GM12878 (cell line): ENCODE data around the gene NME7. TPM values are rescaled to one million over a fixed set of nuclear protein-coding genes. Genes with fewer than 3 reads are reported as not detected.

ENCODE experiments used
- ATAC-seq: fragments of 200-7000 bp; cut with Tn5 transposase; 3 replicates; pipeline ENCODE4 v1.9.1; 2020; ENCODE audit warnings: mild to moderate bottlenecking, moderate library complexity
- BruUV-seq: library from RNA; stranded (reverse); fragments of 400-500 nt; replicated peaks from 2 replicates; lab custom pipeline; 2021; lab: Mats Ljungman, UMichigan
- CTCF ChIA-PET: fragments of 300-600 bp; sonication (Branson Sonifier 250); formaldehyde crosslinking; extraction: SDS; loops from one replicate; lab custom pipeline; 2021; ENCODE audit warnings: inconsistent platforms; lab: Yijun Ruan, JAX
- POLR2A ChIA-PET: fragments of 350-600 bp; formaldehyde crosslinking; extraction: SDS; loops from one replicate; lab custom pipeline; 2021; ENCODE audit warnings: inconsistent platforms; lab: Charles Lee
- RAD21 ChIA-PET: fragments of 300-600 bp; sonication (Branson Sonifier 250); formaldehyde crosslinking; loops from one replicate; lab custom pipeline; 2023; ENCODE audit warnings: antibody characterized with exemption; ENCODE audit not compliant: unreplicated experiment; lab: Charles Lee
- SMC1A ChIA-PET: fragments of 300-600 bp; sonication (Branson Sonifier 250); formaldehyde crosslinking; loops from one replicate; lab custom pipeline; 2023; ENCODE audit not compliant: unreplicated experiment, uncharacterized antibody; lab: Charles Lee
- DNase-seq: peaks from one replicate; pipeline ENCODE4 v3.0.0-alpha.2; 2011; ENCODE audit warnings: low read depth, low spot score
- FAIRE-seq: peaks from 3 replicates; lab custom pipeline; 2011; peaks lifted over from hg19 to GRCh38; lab: Jason Lieb, UNC
- H2AFZ ChIP-seq: 2 replicates; pipeline ENCODE4 v1.6.0; 2011; ENCODE audit warnings: low read depth, low read length, control low read depth; ENCODE audit not compliant: control insufficient read depth
- H3K27ac ChIP-seq: 2 replicates; pipeline ENCODE4 v1.5.1; 2011; ENCODE audit warnings: control low read depth; ENCODE audit not compliant: control insufficient read depth, insufficient read depth
- H3K27me3 ChIP-seq, 2 experiments: replicated peaks in 1 of 2; 2 replicates each; pipeline versions ENCODE4 v1.6.0 to v1.6.1; 2011; ENCODE audit warnings: low read length in 1 of 2; ENCODE audit not compliant: control insufficient read depth in 2 of 2, insufficient read depth in 2 of 2
- H3K36me3 ChIP-seq, 2 experiments: 2 replicates each; pipeline ENCODE4 v1.5.1; 2011; ENCODE audit warnings: low read length in 1 of 2; ENCODE audit not compliant: control insufficient read depth in 2 of 2, insufficient read depth in 2 of 2
- H3K4me1 ChIP-seq: 2 replicates; pipeline ENCODE4 v1.6.1; 2011; ENCODE audit warnings: mild to moderate bottlenecking, low read length, moderate library complexity, mixed read lengths; ENCODE audit not compliant: control insufficient read depth, insufficient read depth
- H3K4me2 ChIP-seq: 2 replicates; pipeline ENCODE4 v1.6.0; 2011; ENCODE audit warnings: control low read depth; ENCODE audit not compliant: control insufficient read depth, insufficient read depth
- H3K4me3 ChIP-seq: fragments of 200-600 bp; sonication (generic); 2 replicates; pipeline ENCODE4 v1.5.1; 2016
- H3K79me2 ChIP-seq: 2 replicates; pipeline ENCODE4 v1.6.0; 2011; ENCODE audit warnings: low read length; ENCODE audit not compliant: control insufficient read depth, insufficient read depth
- H3K9ac ChIP-seq: 2 replicates; pipeline ENCODE4 v1.8.0; 2011; ENCODE audit warnings: low read length, control low read depth, mixed read lengths; ENCODE audit not compliant: control insufficient read depth, insufficient read depth
- H3K9me3 ChIP-seq: replicated peaks from 3 replicates; pipeline ENCODE4 v1.5.1; 2011; ENCODE audit warnings: mild to moderate bottlenecking, low read length; ENCODE audit not compliant: control insufficient read depth, insufficient read depth
- H4K20me1 ChIP-seq: 2 replicates; pipeline ENCODE4 v1.6.0; 2011; ENCODE audit not compliant: control insufficient read depth, insufficient read depth
- CREB1 ChIP-seq: IDR thresholded peaks from 2 replicates; pipeline ENCODE4 v1.6.1; 2012; ENCODE audit warnings: low read depth, mild to moderate bottlenecking, inconsistent platforms
- FOXK2 ChIP-seq: fragments of 450-650 bp; IDR thresholded peaks from 2 replicates; pipeline ENCODE4 v1.6.1; 2017; ENCODE audit warnings: mild to moderate bottlenecking, moderate library complexity
- HDAC6 ChIP-seq: fragments of 200-600 bp; sonication (generic); IDR thresholded peaks from one replicate; pipeline ENCODE4 v1.8.0; 2017; ENCODE audit warnings: antibody characterized with exemption; ENCODE audit not compliant: unreplicated experiment
- IRF4 ChIP-seq: IDR thresholded peaks from 2 replicates; pipeline ENCODE4 v1.6.1; 2011; ENCODE audit warnings: low read depth, low read length
- JUND ChIP-seq: IDR thresholded peaks from 2 replicates; pipeline ENCODE4 v1.6.1; 2012; ENCODE audit warnings: low read depth, mild to moderate bottlenecking, low read length, improper control_type of control experiment, moderate library complexity
- MEF2B ChIP-seq: fragments of 450-650 bp; IDR thresholded peaks from 2 replicates; pipeline ENCODE4 v1.6.1; 2018; ENCODE audit warnings: mild to moderate bottlenecking, moderate library complexity; ENCODE audit not compliant: partially characterized antibody, poor library complexity, severe bottlenecking
- MLLT1 ChIP-seq: fragments of 450-650 bp; IDR thresholded peaks from 2 replicates; pipeline ENCODE4 v1.6.1; 2016; ENCODE audit warnings: mild to moderate bottlenecking
- NFYA ChIP-seq: IDR thresholded peaks from 2 replicates; pipeline ENCODE4 v1.6.1; 2011; ENCODE audit warnings: low read depth, mild to moderate bottlenecking, low read length, improper control_type of control experiment, borderline replicate concordance
- NR2C1 ChIP-seq: fragments of 450-650 bp; IDR thresholded peaks from 2 replicates; pipeline ENCODE4 v1.6.1; 2017; ENCODE audit warnings: antibody characterized with exemption, mild to moderate bottlenecking, moderate library complexity
- PAX8 ChIP-seq: fragments of 450-650 bp; IDR thresholded peaks from 2 replicates; pipeline ENCODE4 v1.6.1; 2017; ENCODE audit warnings: mild to moderate bottlenecking, moderate library complexity
- POU2F2 ChIP-seq: IDR thresholded peaks from 3 replicates; pipeline ENCODE4 v1.6.1; 2011; ENCODE audit warnings: low read depth, mild to moderate bottlenecking, low read length, borderline replicate concordance
- PRDM15 ChIP-seq: fragments of 450-650 bp; formaldehyde crosslinking; IDR thresholded peaks from 2 replicates; pipeline ENCODE4 v1.4.0; 2020; ENCODE audit warnings: mild to moderate bottlenecking, moderate library complexity
- RB1 ChIP-seq: fragments of 450-650 bp; formaldehyde crosslinking; IDR thresholded peaks from 2 replicates; pipeline ENCODE4 v1.6.1; 2017; ENCODE audit warnings: mild to moderate bottlenecking, borderline replicate concordance
- SP1 ChIP-seq: IDR thresholded peaks from one replicate; pipeline ENCODE4 v1.6.1; 2011; ENCODE audit warnings: low read depth, low read length
- TBL1XR1 ChIP-seq: IDR thresholded peaks from 2 replicates; pipeline ENCODE4 v1.6.1; 2012; ENCODE audit warnings: low read depth, low read length, improper control_type of control experiment
- TCF12 ChIP-seq: IDR thresholded peaks from 2 replicates; pipeline ENCODE4 v1.6.1; 2011; ENCODE audit warnings: low read depth, mild to moderate bottlenecking, low read length
- WGBS: methylation state at CpG from one replicate; pipeline ENCODE4 v1.1.6; 2016; ENCODE audit warnings: low lambda C conversion rate; ENCODE audit not compliant: insufficient replicate concordance, insufficient coverage; ENCODE audit errors: missing lambda C conversion rate; 5-methylcytosine and 5-hydroxymethylcytosine counted together
- in situ Hi-C: fragments of 300-500 bp; cut with MboI; formaldehyde crosslinking; loops from 9 replicates; pipeline ENCODE4 v1.14.3; 2018; ENCODE audit warnings: mixed read lengths
- intact Hi-C: fragments of 100-400 bp; cut with micrococcal nuclease; formaldehyde crosslinking; loops from one replicate; pipeline ENCODE4 v1.14.2; 2022; ENCODE audit not compliant: unreplicated experiment
- polyA plus RNA-seq, 11 experiments: library from polyadenylated mRNA; depleted of rRNA in 4 of 11; unstranded in 6 of 11; stranded (reverse) in 5 of 11; fragments of >200 nt; fragmentation: Nextera tagmentation in 4 of 11; fragmentation: Illumina TruSeq in 1 of 11; extraction: Ambion mirVana in 4 of 11; extraction: Trizol in 1 of 11; gene quantifications; 1 replicate in 1 of 11; 2 replicates in 10 of 11; pipeline versions ENCODE4 v1.2.1 to v1.2.3, GENCODE V29; 2011 to 2016; ENCODE audit warnings: inconsistent platforms in 2 of 11, missing spikeins in 2 of 11, low read depth in 1 of 11
- total RNA-seq, 4 experiments: library from RNA; depleted of rRNA in 3 of 4; stranded (reverse); fragments of >200 nt in 3 of 4; fragmentation: Illumina TruSeq in 1 of 4; extraction: Trizol in 1 of 4; gene quantifications; 2 replicates each; pipeline versions ENCODE4 v1.2.1 to v1.2.3, GENCODE V29; 2013 to 2021

Gene NME7
- total and polyA plus RNA-seq, 10 of the 15 experiments (the other 5 are each of a cell fraction or from before 2014, with no cell fraction given) = 1.5 to 15.6 (median 7.2) TPM

DNA sequence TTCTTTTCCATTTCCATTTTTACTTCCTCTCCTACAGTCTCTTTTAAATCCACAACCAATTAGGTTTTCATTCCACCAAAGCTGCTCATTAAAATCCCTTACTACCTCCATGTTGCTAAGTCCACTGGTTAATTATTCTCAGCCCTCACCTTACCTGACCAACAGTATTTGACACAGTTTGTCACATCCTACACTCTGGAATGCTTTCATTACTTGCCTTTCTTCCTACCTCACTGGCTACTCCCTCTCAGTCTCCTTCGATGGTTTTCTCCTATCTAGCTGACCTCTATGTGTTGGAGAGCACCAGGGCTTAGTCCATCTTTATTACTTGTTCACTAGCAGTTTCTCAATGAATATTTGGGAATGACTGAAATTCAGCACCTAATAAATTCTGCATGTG is 78.6 kb downstream of the NME7 start:
- POLR2A ChIA-PET = no interaction called here
- in situ Hi-C loops (no loop called here), intact Hi-C loops (no loop called here)
- H3K4me1 ChIP-seq = no peaks in the 10 kb centered on the region
- H3K9me3 ChIP-seq = no peaks in the 10 kb centered on the region
- no peak overlapping the region for H3K4me3 ChIP-seq
- DNase-seq (no peak), FAIRE-seq (no peak), ATAC-seq (no peak)
- no peaks in the 10 kb centered on the region for H4K20me1 ChIP-seq
- TF ChIP-seq NR2C1 (no peak), MEF2B (no peak), SP1 (no peak), PAX8 (no peak), POU2F2 (no peak), HDAC6 (no peak), FOXK2 (no peak), TCF12 (no peak), IRF4 (no peak), TBL1XR1 (no peak), CREB1 (no peak), NFYA (no peak), JUND (no peak), RB1 (no peak), MLLT1 (no peak), PRDM15 (CRISPR knock-in tag) (no peak)
- H3K27ac ChIP-seq = no peak overlapping the region
- no peaks in the 10 kb centered on the region for H3K27me3 ChIP-seq
- CTCF ChIA-PET = no interaction called here
- 84% methylated on average over 1 of the region's 1 CpG for WGBS
- H2AFZ ChIP-seq = no peak overlapping the region
- RAD21 ChIA-PET = no interaction called here
- H3K9ac ChIP-seq = no peak overlapping the region
- BruUV-seq = no TSS peak
- H3K4me2 ChIP-seq = no peak overlapping the region
- SMC1A ChIA-PET = no interaction called here
- no peaks in the 10 kb centered on the region for H3K36me3 ChIP-seq
- no peaks in the 10 kb centered on the region for H3K79me2 ChIP-seq
